HCT116 (cell line): ENCODE data around the gene MAPK10. TPM values are rescaled to one million over a fixed set of nuclear protein-coding genes. Genes with fewer than 3 reads are reported as not detected.

Experiments
- ATAC-seq: fragments of 200-7000 bp; cut with Tn5 transposase; 2 replicates; pipeline ENCODE4 v1.9.1; 2020; ENCODE audit warnings: mild to moderate bottlenecking, moderate library complexity
- BruUV-seq: library from RNA; stranded (reverse); fragments of 400-500 nt; replicated peaks from 2 replicates; lab custom pipeline; 2021; lab: Mats Ljungman, UMichigan
- CTCF ChIA-PET: fragments of 300-600 bp; sonication (Branson Sonifier 250); formaldehyde crosslinking; loops from one replicate; lab custom pipeline; 2021; ENCODE audit warnings: antibody characterized with exemption; lab: Charles Lee
- POLR2A ChIA-PET: fragments of 300-600, 350-600 bp; sonication (Branson Sonifier 250); formaldehyde crosslinking; loops from one replicate; lab custom pipeline; 2021; ENCODE audit warnings: antibody characterized with exemption; lab: Charles Lee
- RAD21 ChIA-PET, 2 experiments: fragments of 300-600 bp; sonication (Branson Sonifier 250); formaldehyde crosslinking; loops; one replicate each; lab custom pipeline; 2023; ENCODE audit warnings: low total read pairs in 2 of 2; ENCODE audit not compliant: uncharacterized antibody in 2 of 2, unreplicated experiment in 2 of 2, low non-redundant PET in 1 of 2; lab: Charles Lee
- DNase-seq: peaks from one replicate; pipeline ENCODE4 v3.0.0-alpha.2; 2010; ENCODE audit warnings: low read depth, low spot score
- H2AFZ ChIP-seq: fragments of 200-600 bp; shearing (Covaris generic), sonication (generic); 2 replicates; pipeline ENCODE4 v1.6.1; 2017; ENCODE audit warnings: low read depth, mixed run types, mixed read lengths, antibody characterized with exemption, low read length; ENCODE audit not compliant: poor library complexity, severe bottlenecking
- H3K27ac ChIP-seq: 2 replicates; pipeline ENCODE4 v1.5.1; 2012; ENCODE audit warnings: low read depth, low read length
- H3K27me3 ChIP-seq: fragments of 200-600 bp; sonication (generic); 2 replicates; pipeline ENCODE4 v1.6.1; 2016; ENCODE audit warnings: mixed run types, low read length, mixed read lengths; ENCODE audit not compliant: insufficient read depth
- H3K36me3 ChIP-seq, 2 experiments: fragments of 200-500 bp in 1 of 2; fragments of 200-600 bp in 1 of 2; sonication (Bioruptor generic) in 1 of 2; sonication (generic) in 1 of 2; 2 replicates each; pipeline versions ENCODE4 v1.5.1 to v1.6.1; 2014 to 2016; ENCODE audit warnings: low read length in 2 of 2, inconsistent platforms in 1 of 2, mixed read lengths in 1 of 2, mixed run types in 1 of 2; ENCODE audit not compliant: insufficient read depth in 2 of 2, control insufficient read depth in 1 of 2
- H3K4me1 ChIP-seq, 2 experiments: fragments of 200-600 bp in 1 of 2; sonication (generic) in 1 of 2; 2 replicates each; pipeline versions ENCODE4 v1.5.1 to v1.6.1; 2012 to 2017; ENCODE audit warnings: low read length in 2 of 2, inconsistent platforms in 1 of 2, mild to moderate bottlenecking in 1 of 2, mixed read lengths in 1 of 2, mixed run types in 1 of 2, moderate library complexity in 1 of 2; ENCODE audit not compliant: insufficient read depth in 2 of 2, control insufficient read depth in 1 of 2
- H3K4me2 ChIP-seq: fragments of 200-600 bp; sonication (generic); 2 replicates; pipeline ENCODE4 v1.6.1; 2017; ENCODE audit warnings: mixed run types, low read length, mixed read lengths
- H3K4me3 ChIP-seq, 2 experiments: fragments of 200-600 bp in 1 of 2; sonication (generic) in 1 of 2; replicated peaks in 1 of 2; 2 replicates each; pipeline ENCODE4 v1.5.1; 2011 to 2016; ENCODE audit warnings: low read length in 2 of 2, control low read depth in 1 of 2, low read depth in 1 of 2, mild to moderate bottlenecking in 1 of 2, mixed read lengths in 1 of 2, mixed run types in 1 of 2
- H3K79me2 ChIP-seq: fragments of 200-600 bp; sonication (generic); 2 replicates; pipeline ENCODE4 v1.6.1; 2017; ENCODE audit warnings: mild to moderate bottlenecking, mixed run types, low read length, moderate library complexity, mixed read lengths; ENCODE audit not compliant: insufficient read depth
- H3K9ac ChIP-seq: fragments of 200-600 bp; sonication (generic); 2 replicates; pipeline ENCODE4 v1.6.1; 2016; ENCODE audit warnings: low read length, mixed read lengths
- H3K9me2 ChIP-seq: fragments of 200-600 bp; sonication (generic), shearing (Covaris generic); 2 replicates; pipeline ENCODE4 v1.6.1; 2017; ENCODE audit warnings: mixed run types, mild to moderate bottlenecking, moderate library complexity; ENCODE audit not compliant: insufficient read depth
- H3K9me3 ChIP-seq, 2 experiments: fragments of 200-500 bp in 1 of 2; fragments of 200-600 bp in 1 of 2; sonication (Bioruptor generic) in 1 of 2; sonication (generic) in 1 of 2; 2 replicates each; pipeline ENCODE4 v1.6.1; 2014 to 2017; ENCODE audit warnings: low read length in 2 of 2, mixed read lengths in 2 of 2, inconsistent platforms in 1 of 2, low read depth in 1 of 2, mild to moderate bottlenecking in 1 of 2, mixed run types in 1 of 2, moderate library complexity in 1 of 2; ENCODE audit not compliant: control insufficient read depth in 1 of 2, insufficient read depth in 1 of 2
- H4K20me1 ChIP-seq: fragments of 200-600 bp; sonication (generic), shearing (Covaris generic); 2 replicates; pipeline ENCODE4 v1.6.1; 2017; ENCODE audit warnings: mixed run types, mild to moderate bottlenecking, moderate library complexity; ENCODE audit not compliant: insufficient read depth
- CTCF ChIP-seq, 3 experiments: fragments of 200-600 bp in 1 of 3; sonication (generic) in 1 of 3; IDR thresholded peaks in 2 of 3; conservative IDR thresholded peaks in 1 of 3; 2 replicates each; pipeline ENCODE4 v1.5.1; 2012 to 2017; ENCODE audit warnings: low read depth in 2 of 3, low read length in 2 of 3, antibody characterized with exemption in 1 of 3, borderline replicate concordance in 1 of 3, control low read depth in 1 of 3, mild to moderate bottlenecking in 1 of 3, mixed read lengths in 1 of 3, mixed run types in 1 of 3, moderate library complexity in 1 of 3; ENCODE audit not compliant: insufficient read depth in 1 of 3
- ELF1 ChIP-seq: IDR thresholded peaks from 2 replicates; pipeline ENCODE4 v1.6.1; 2012; ENCODE audit warnings: low read depth, borderline replicate concordance
- POLR2AphosphoS5 ChIP-seq: IDR thresholded peaks from 2 replicates; pipeline ENCODE4 v1.6.1; 2011; ENCODE audit warnings: mild to moderate bottlenecking, low read depth, low read length, moderate library complexity
- RAD21 ChIP-seq: IDR thresholded peaks from 2 replicates; pipeline ENCODE4 v1.6.1; 2012; ENCODE audit warnings: low read depth, mild to moderate bottlenecking
- REST ChIP-seq: IDR thresholded peaks from 2 replicates; pipeline ENCODE4 v1.6.1; 2012; ENCODE audit warnings: low read depth
- SIN3A ChIP-seq: IDR thresholded peaks from 2 replicates; pipeline ENCODE4 v1.6.1; 2012; ENCODE audit warnings: low read depth
- YY1 ChIP-seq: IDR thresholded peaks from 2 replicates; pipeline ENCODE4 v1.6.1; 2011; ENCODE audit warnings: low read length, low read depth, moderate library complexity, mild to moderate bottlenecking; ENCODE audit not compliant: insufficient replicate concordance; ENCODE audit errors: extremely low read depth
- intact Hi-C: fragments of 100-400 bp; cut with micrococcal nuclease; formaldehyde crosslinking; loops from 2 replicates; pipeline ENCODE4 v1.10.0; 2022
- total RNA-seq: library from RNA; stranded (reverse); gene quantifications from one replicate; pipeline ENCODE4 v1.2.1, GENCODE V29; 2021; ENCODE audit not compliant: unreplicated experiment

Gene MAPK10
- total RNA-seq, 1 experiment from 2014 or later: 0.52 TPM

- ChIA-PET CTCF (interaction anchor here (5.9 kb wide), 1 partner anchor 173 kb away, joined by 91 read pairs; no protein-coding TSS in a partner anchor), RAD21 (no interaction called here), POLR2A (interaction anchor here (1.0 kb wide), 1 partner anchor 173 kb away, joined by 3 read pairs; no protein-coding TSS in a partner anchor)
- Histone ChIP-seq H3K27me3 (no peaks in the 10 kb centered on the region), H2AFZ (no peak overlapping the region), H3K4me3 (no peak overlapping the region), H3K27ac (no peak overlapping the region), H4K20me1 (no peaks in the 10 kb centered on the region), H3K9ac (no peak overlapping the region), H3K79me2 (no peaks in the 10 kb centered on the region), H3K4me2 (no peak overlapping the region), H3K9me2 (no peaks in the 10 kb centered on the region), H3K4me1 (no peaks in the 10 kb centered on the region), H3K36me3 (no peaks in the 10 kb centered on the region), H3K9me3 (no peaks in the 10 kb centered on the region)
- intact Hi-C loops: no loop called here
- no peak for TF ChIP-seq YY1
- no TSS peak for BruUV-seq
- ATAC-seq (no peak), DNase-seq (no peak)
These were observed 389.3 kb downstream of the MAPK10 start for GRCh38 chr4:85970535-85970934.

DNA sequence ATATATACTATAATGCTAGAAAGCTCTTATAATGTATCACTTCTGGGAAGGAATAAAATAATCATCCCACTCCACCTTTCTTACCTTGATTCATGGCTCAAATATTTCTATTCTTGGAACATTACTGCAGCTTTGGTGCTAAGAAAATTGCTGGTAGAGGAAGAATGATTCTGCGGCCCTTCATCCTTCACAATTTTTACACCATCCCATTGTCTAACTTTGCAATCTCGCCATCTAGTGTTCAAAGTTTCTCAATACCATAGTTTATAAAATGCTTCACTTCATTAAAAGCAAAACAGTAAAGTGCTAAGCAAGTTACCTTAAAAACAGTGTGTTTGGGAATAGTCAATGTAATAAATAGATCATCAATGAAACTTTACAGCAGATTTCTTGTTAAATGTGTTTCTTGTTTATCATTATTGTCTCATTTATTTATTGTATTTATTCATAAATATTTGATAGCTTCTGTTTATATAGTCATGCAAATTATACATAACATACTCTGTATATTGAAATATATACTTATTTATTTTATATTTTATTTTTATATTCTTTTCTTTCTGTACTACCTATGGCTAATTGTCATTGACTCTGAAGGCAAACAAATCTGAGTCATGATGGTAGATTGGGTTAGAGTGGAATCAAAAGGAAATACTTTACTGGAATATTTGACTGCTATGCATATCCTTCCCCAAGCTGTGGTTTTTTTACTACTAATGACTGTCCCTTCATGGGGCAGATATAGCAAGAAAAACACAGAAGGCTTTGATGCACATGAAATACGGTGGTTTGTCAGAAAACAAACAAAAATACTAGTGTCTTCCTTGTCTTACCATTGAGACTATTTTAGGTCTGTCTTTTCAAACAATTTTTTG is 390.7 kb downstream of the MAPK10 start:
- no peak overlapping the region for H3K27ac ChIP-seq
- intact Hi-C loops: loop anchor here (1.0 kb wide), 2 partner anchors 173 to 212 kb away; no protein-coding TSS in a partner anchor
- no peak for DNase-seq
- H3K36me3 ChIP-seq: no peaks in the 10 kb centered on the region
- H3K79me2 ChIP-seq: no peaks in the 10 kb centered on the region
- TF ChIP-seq REST: no peak
- TF ChIP-seq ELF1: no peak
- peak; percentile 45 to 79 (median 66) for TF ChIP-seq CTCF (IDR thresholded peaks at IDR 0.05 in 2 of 3, conservative IDR thresholded peaks at IDR 0.05 in 1 of 3; ENCODE audit: borderline replicate concordance in 1 of 3, insufficient read depth in 1 of 3, low read depth in 2 of 3, low read length in 2 of 3)
- TF ChIP-seq POLR2AphosphoS5: no peak
- peak; percentile 76 for TF ChIP-seq RAD21
- TF ChIP-seq SIN3A: no peak
- H3K27me3 ChIP-seq: no peaks in the 10 kb centered on the region
- H3K4me1 ChIP-seq: no peaks in the 10 kb centered on the region
- no peak overlapping the region for H2AFZ ChIP-seq
- POLR2A ChIA-PET: interaction anchor here (1.6 kb wide), 1 partner anchor 172 kb away, joined by 9 read pairs; no protein-coding TSS in a partner anchor
- RAD21 ChIA-PET: interaction anchor here (0.8 to 2.1 kb wide), 5 partner anchors 172 to 222 kb away, joined by 3 to 11 read pairs (median 5); no protein-coding TSS in a partner anchor
- no peaks in the 10 kb centered on the region for H3K9me3 ChIP-seq
- H4K20me1 ChIP-seq: no peaks in the 10 kb centered on the region
- no peak overlapping the region for H3K9ac ChIP-seq
- no TSS peak for BruUV-seq
- CTCF ChIA-PET: interaction anchor here (0.9 to 5.9 kb wide), 10 partner anchors 10 to 884 kb away, joined by 3 to 91 read pairs (median 4); no protein-coding TSS in a partner anchor
- no peak overlapping the region for H3K4me2 ChIP-seq
- ATAC-seq: peak; percentile 74
- no peak overlapping the region for H3K4me3 ChIP-seq
- H3K9me2 ChIP-seq: no peaks in the 10 kb centered on the region
